GM23248 (cell line): ENCODE data around the gene ASAH2.

ENCODE experiments used
- EZH2 ChIP-seq: fragments of 200-600 bp; sonication (generic); IDR thresholded peaks from 2 replicates; pipeline ENCODE4 v1.6.1; 2018; ENCODE audit warnings: antibody characterized with exemption, mild to moderate bottlenecking; ENCODE audit not compliant: insufficient read depth, poor library complexity, severe bottlenecking
- EZH2phosphoT487 ChIP-seq: fragments of 200-600 bp; sonication (generic); IDR thresholded peaks from 2 replicates; pipeline ENCODE4 v1.6.1; 2018; ENCODE audit warnings: antibody characterized with exemption, moderate library complexity, mild to moderate bottlenecking, low read depth; ENCODE audit not compliant: insufficient read depth

- TF ChIP-seq EZH2phosphoT487 (no peak), EZH2 (no peak)
Observed at GRCh38 chr10:50229460-50229859, 21.9 kb downstream of the ASAH2 start.
